T47D (cell line): Measurements from ENCODE around the gene DNMT3A.

ENCODE experiments used
- DNase-seq, 2 experiments: peaks; one replicate each; pipeline versions ENCODE4 v3.0.0 to v3.0.0-alpha.2; 2011 to 2012; ENCODE audit warnings: low read depth in 1 of 2, low spot score in 1 of 2
- JUND ChIP-seq: IDR thresholded peaks from 2 replicates; pipeline ENCODE4 v1.6.1; 2012; ENCODE audit warnings: low read depth
- in situ Hi-C: cut with HindIII; loops from 2 replicates; pipeline ENCODE4 v1.10.0; 2016; ENCODE audit warnings: low sequenced_read_pairs, low pct_unique_long_range_greater_than_20kb

Gene DNMT3A

DNA sequence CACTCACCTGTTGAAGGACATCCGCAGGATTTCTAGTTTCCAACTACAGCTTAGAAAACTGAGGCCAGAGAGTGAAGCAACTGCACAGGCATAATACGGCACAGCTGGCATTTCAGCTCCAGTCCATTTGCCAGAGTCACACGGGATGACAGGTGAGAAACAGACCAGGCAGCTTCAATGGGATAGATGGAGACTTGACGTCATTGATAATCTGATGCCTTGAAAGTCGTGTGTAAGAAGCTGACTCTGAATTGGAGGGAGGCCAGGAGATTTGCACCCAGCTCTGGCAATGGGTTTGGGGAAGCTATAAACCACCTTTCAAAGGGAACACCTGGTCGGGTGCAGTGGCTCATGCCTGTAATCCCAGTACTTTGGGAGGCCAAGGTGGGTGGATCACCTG is 12.4 kb upstream of the DNMT3A start:
- no peak for DNase-seq
- in situ Hi-C loops, result no loop called here
- no peak for TF ChIP-seq JUND

DNA sequence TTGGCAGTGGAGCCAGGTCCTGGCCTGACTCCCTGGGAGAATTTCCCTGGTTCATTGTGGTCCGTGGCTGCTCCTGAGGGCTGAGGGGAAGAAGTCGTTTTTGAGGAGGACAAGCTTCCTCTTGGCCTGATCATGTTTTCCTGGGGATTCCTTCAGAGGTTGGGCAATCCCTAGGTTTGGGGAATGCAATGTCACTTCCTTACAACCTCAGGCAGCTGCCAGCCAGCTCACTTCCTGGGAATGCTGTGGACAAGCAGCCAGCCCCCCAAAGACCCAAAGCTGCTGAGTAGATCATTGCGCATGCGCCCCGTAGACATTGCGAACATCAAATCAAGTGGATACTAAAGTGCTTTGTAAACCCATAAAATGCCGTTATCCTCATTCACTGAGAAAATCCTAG is 7.7 kb upstream of the DNMT3A start:
- in situ Hi-C loops, result no loop called here
- no peak for TF ChIP-seq JUND
- no peak for DNase-seq

DNA sequence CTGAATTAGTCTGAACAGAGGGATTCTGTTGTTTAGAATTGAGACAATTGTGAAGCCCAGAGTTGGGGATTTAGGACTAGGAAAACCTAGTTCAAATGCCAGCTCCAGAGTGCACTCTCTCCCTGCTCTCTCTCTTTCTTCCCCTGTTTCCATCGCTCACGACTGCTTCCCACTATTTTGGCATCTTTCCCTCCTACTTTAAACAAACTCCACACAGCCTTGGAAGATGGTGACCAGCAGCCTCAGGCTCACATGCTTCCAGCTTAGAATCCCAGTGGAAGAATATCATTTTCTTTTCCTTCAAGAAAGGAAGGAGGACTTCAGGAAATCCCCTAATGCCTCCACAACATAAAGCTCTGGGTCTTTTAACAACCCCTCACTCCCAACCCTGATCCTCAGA is 6.1 kb upstream of the DNMT3A start:
- no peak for DNase-seq
- in situ Hi-C loops, result no loop called here
- no peak for TF ChIP-seq JUND

DNA sequence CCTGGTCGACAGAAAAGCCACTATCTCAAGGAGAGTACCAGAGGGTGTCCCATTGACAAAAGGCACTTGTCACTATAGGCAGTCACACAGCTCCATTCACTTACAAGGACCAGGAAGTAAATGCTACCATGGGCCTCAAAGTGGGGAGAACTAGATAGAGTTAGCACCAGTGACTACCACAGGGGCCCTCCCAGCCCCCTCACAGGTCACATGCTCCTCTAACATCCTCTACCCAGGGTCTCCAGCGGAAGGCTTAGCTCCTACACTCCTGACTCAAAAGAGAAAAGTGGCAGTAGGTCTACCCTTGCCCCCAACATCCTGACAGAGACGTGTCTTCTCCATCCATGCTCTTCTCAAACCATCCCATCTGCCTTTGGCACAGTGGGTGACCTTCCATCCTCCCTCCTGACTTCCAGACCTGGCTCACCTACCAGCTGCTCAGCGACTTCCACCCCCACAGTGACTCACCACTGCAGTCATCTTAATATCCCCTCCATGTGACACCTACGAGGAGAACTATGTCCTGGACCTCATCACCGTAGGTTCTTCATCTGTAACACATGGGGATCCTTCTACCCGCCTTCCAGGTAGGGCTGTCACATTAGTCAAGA is 5.6 kb upstream of the DNMT3A start:
- no peak for TF ChIP-seq JUND
- in situ Hi-C loops, result no loop called here
- no peak for DNase-seq

DNA sequence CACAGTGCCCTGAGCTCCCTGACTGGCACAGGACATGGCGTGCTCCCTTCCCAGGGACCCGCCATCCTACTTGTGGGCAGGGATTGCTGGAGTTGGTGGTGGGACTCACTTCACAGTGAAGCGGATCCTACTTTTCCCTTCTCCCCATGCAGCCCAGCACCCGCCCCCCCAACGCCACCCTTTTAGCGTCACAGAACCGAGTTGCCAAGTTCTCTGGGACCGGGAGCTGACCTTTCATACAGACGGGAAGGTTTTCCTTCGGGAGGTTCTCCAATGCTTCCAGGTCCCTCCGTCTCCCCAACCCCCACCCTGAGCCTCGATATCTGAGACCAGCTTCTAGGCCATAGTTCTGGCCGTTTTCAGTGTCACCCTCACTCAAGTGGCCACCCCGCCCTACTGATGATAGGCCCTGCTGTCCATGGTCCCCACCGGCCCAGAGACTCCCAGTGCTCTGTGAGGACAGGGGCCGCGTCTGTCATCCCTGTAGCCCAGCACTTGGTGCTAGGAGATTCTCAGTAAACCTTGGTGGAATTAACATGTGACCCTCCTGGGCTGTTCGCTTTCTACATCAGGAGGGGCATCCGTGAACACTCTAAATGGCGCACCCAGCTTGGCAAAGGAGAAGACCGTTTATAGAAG is 1.6 kb upstream of the DNMT3A start:
- TF ChIP-seq JUND, result no peak
- in situ Hi-C loops, result no loop called here
- DNase-seq, result no peak

DNA sequence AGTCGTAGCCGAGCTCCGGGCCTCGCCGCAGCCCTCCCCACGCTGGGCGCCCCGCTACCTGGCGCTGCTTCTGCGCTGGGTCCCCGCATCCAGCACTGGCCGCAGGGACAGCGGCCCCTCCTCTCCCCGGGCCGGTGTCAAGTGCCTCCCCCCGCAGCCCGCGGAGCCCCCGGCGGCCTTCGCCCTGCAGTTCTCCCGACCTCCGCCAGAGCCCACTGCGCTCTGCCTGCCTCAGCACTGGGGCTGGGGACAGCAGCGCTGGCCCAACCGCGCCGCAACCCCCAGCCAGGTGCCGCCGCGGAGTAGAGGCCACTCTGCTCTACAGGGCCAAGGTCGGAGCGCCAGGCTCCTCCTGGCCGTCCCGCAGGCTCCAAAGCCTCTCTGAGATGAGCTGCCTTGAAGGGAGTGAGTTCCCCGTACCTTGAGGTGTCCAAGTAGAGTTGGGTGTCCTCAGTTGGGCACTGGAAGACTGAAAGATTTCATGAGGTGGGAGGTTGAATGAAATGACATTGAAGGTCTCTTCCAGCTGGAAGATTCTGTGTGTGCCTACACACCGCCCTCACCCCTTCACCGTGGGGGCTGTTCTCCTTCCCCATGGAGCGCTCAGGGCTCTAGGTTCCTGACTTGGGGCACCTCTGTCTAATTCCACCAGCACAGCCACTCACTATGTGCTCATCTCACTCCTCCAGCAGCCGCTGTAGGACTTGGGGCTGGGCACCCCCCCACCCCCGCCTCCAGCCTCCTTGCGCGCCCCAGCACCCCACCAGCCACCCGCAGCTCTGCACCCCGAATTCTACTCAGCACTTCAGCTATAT is 854 bp upstream of the DNMT3A start:
- TF ChIP-seq JUND, result no peak
- peak; percentile 76 to 77 for DNase-seq
- in situ Hi-C loops, result no loop called here

DNA sequence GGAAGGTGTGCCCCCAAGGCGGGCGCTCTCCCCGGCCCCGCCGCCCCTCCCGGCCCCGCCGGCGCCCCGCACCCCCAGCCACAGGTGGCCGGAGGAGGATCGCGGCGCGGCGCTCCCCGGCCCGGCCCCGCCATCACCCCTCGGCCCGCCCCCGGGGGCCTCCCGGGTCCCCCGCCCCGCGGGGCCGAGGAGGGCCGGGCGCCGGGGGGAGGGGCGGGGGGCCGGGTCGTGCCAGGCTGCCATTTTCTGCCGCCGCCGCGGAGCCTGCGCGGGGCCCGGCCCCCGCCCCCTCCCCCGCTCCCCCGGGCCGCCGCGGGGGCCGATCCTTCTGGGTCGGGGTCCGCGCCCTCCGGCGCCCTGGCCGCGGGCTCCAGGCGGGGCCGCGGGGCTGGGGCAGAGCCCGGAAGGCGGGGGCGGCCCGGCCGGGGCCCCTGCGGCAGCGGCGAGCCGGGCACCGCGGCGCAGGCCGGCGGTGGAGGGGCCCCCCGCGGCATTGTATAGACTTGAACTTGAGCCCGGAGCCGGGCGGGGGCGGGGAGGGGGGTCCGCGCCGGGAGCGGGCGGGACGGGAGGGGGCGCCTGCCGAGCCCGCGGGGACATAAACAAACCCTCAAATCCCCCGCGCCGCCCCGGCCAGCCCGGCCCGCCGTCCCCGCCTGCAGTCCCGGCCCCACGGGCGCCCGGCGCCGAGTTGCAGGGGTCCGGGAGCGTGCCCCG is 556 bp downstream of the DNMT3A start:
- TF ChIP-seq JUND, result no peak
- in situ Hi-C loops, result no loop called here
- no peak for DNase-seq

DNA sequence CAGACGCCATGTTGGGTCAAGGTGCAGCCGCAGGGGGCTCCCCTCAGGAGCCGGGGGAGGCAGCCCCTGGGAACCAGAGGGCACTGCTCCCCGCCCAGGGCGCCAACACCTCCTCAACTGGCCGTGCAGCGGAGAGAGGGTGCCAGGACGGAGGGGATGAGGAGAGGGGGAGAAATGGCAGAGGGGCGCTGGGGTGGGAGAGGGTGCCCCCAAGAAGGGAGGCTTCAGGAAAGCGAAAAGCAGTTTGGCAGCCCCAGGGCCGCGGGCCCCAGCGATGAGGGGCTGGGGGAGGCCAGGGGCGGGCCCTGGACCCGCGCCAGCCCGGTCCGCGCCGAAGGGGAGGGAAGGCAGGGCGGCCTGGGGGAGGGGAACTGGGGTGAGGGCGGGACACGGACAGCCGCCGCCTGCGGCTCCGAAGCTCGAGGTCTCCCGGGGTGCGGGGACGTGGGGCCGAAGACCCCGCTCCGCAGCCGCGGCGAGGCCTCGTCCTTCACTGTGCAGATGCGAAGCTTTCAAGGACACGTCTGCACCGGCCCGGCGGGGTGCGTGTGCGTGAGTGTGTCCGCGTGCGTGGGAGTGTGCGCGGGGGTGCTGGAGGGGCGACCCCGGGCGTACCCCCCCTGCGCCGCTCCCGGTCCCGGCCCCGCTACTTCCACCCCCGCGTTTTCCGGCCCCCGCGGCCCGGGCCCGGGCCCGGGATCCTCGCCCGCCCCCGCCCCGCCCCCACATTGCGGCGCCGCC is 1.4 kb downstream of the DNMT3A start:
- in situ Hi-C loops, result no loop called here
- DNase-seq, result no peak
- no peak for TF ChIP-seq JUND

DNA sequence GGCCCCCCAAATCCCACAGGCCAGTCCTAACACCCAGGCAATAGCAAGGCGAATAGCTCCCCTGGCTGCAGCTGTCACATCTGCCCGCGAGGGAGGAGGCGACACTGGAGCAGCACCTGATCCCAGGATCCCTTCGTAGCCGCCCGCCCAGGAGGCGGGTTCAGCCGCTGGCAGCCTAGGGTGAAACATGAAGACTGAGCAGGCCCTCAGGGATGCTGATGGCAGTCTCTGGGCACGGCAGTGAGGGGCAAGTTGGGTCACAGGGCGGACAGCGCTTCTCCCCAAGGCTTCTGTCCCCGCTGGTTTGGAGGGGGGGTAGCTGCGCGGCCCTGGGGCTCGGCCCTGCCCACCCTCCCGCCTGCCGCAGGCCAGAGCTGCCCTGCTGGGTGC is 1.9 kb downstream of the DNMT3A start:
- TF ChIP-seq JUND, result no peak
- no peak for DNase-seq
- in situ Hi-C loops, result no loop called here

DNA sequence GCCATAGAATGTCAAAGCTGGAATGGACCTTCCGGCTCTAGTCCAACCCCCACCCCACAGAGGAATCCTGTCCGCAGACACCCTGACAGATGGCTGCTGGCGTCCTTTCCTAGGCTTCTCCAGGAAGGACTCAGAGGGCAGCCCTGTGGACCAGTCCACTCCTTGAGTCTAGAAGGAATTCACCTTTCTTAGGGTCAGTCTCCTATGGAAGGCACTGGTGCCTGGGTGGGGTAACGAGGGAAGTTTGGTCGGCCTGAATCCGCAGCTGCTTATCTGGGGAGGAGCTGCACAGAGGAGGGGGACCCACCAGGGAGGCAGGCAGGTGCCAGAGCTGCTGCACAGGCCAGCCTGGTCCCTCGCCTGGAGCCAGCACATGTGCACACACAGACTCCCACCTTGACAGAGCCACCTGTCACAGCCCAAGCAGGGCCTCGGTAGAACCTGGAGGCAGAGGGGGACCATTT is 2.5 kb downstream of the DNMT3A start:
- DNase-seq, result no peak
- TF ChIP-seq JUND, result no peak
- in situ Hi-C loops, result no loop called here

DNA sequence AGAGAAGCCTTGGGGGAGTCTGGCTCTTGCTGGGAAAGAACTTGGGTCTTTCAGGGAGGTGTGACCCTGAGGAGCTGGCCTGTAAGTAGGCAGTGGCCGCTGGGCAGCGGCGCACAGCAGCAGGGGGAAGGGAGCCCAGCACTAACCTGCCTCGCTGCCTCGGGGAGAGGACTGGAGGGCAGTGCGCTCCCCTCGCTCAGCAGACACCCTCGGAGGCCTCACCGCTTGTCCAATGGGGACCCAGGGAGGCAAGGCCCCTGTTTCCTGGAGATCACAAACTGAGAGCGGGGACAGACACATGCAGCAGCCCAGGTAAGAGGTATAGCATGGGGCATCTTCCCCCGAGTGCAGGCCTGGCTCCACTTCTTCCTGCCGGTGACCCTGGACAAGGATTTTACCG is 3.3 kb downstream of the DNMT3A start:
- DNase-seq, result no peak
- in situ Hi-C loops, result no loop called here

DNA sequence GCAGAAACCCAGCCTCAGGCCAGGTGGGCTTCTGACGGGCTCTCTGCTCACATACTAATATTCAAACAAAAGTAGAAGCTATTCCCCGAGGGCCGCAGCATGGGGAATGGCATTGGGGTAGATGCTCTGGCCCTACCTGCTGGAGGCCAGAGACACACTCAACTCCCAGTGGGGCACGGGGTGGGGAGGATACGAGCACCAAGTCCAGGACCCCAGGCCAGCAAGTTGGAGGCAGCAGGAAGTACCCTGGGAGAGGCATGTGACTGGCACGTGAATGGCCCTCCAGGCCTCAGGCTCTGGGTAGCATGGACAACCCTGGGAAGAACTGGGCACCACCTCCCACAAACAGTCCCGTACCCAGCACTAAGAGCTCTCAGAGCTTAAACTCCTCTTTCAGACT is 3.8 kb downstream of the DNMT3A start:
- no peak for TF ChIP-seq JUND
- no peak for DNase-seq
- in situ Hi-C loops, result no loop called here

More for the DNA sequence above, 3.3 kb downstream of the DNMT3A start:
- no peak for TF ChIP-seq JUND
